H1 (cell line): ENCODE data around the gene EPHB1.

Experiments
- BRCA1 ChIP-seq: IDR thresholded peaks from 2 replicates; pipeline ENCODE4 v1.6.1; 2012; ENCODE audit warnings: low read depth, low read length, improper control_type of control experiment
- CBX5 ChIP-seq: fragments of 300-800, 300-1000 bp; sonication (generic); IDR thresholded peaks from 2 replicates; pipeline ENCODE4 v1.7.1; 2016; ENCODE audit warnings: antibody characterized with exemption, low read length, low read depth
- CEBPB ChIP-seq: IDR thresholded peaks from 2 replicates; pipeline ENCODE4 v1.6.1; 2012; ENCODE audit warnings: low read depth, low read length
- EP300 ChIP-seq, 2 experiments: IDR thresholded peaks; 1 replicate in 1 of 2; 2 replicates in 1 of 2; pipeline ENCODE4 v1.6.1; 2011 to 2012; ENCODE audit warnings: low read depth in 2 of 2, low read length in 2 of 2, mild to moderate bottlenecking in 2 of 2, borderline replicate concordance in 1 of 2, inconsistent platforms in 1 of 2, moderate library complexity in 1 of 2
- JUND ChIP-seq: IDR thresholded peaks from 2 replicates; pipeline ENCODE4 v1.6.1; 2011; ENCODE audit warnings: mild to moderate bottlenecking, improper control_type of control experiment, low read length
- POLR2A ChIP-seq, 2 experiments: IDR thresholded peaks; 1 replicate in 1 of 2; 2 replicates in 1 of 2; pipeline ENCODE4 v1.6.1; 2011; ENCODE audit warnings: low read depth in 2 of 2, low read length in 2 of 2, mild to moderate bottlenecking in 2 of 2; ENCODE audit errors: control extremely low read depth in 1 of 2
- SUZ12 ChIP-seq: fragments of 200-600 bp; sonication (generic); IDR thresholded peaks from 2 replicates; pipeline ENCODE4 v1.6.1; 2012; ENCODE audit warnings: mild to moderate bottlenecking, inconsistent platforms, low read length, moderate library complexity, mixed read lengths
- TF ChIP-seq, protein P1 (sequence below): fragments of 300-600 bp; sonication (generic); IDR thresholded peaks from 2 replicates; pipeline ENCODE4 v1.7.1; 2012; ENCODE audit warnings: low read length, moderate library complexity, mild to moderate bottlenecking, inconsistent platforms; ENCODE audit not compliant: insufficient replicate concordance
- TF ChIP-seq, protein P2 (sequence below), 3 experiments: IDR thresholded peaks; 1 replicate in 2 of 3; 2 replicates in 1 of 3; pipeline versions ENCODE4 v1.5.1 to v1.6.1; 2011; ENCODE audit warnings: low read length in 3 of 3, mild to moderate bottlenecking in 3 of 3, inconsistent platforms in 2 of 3, low read depth in 1 of 3, moderate library complexity in 1 of 3; ENCODE audit not compliant: insufficient read depth in 1 of 3; ENCODE audit errors: control extremely low read depth in 1 of 3

DNA sequence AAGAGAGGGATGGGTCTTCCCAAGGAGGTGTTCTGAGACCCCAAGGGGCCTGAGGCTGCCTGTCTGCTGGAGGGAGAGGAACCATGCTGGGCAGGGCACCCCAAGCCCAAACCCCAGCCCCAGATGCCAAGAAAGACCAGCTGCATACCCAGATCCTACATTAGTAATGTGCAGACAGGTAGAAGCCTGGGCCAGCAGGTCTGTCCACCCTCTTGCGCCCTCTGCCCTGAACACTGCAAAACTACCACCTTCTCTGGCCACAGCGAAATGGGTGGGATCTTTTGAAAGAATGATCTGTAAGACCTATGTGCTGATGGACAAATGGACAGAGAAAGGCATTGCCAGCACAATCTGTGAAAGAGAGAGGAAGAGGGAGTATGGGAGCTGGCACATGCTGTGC, 283.2 kb downstream of the EPHB1 start:
- TF ChIP-seq, protein P1, sequence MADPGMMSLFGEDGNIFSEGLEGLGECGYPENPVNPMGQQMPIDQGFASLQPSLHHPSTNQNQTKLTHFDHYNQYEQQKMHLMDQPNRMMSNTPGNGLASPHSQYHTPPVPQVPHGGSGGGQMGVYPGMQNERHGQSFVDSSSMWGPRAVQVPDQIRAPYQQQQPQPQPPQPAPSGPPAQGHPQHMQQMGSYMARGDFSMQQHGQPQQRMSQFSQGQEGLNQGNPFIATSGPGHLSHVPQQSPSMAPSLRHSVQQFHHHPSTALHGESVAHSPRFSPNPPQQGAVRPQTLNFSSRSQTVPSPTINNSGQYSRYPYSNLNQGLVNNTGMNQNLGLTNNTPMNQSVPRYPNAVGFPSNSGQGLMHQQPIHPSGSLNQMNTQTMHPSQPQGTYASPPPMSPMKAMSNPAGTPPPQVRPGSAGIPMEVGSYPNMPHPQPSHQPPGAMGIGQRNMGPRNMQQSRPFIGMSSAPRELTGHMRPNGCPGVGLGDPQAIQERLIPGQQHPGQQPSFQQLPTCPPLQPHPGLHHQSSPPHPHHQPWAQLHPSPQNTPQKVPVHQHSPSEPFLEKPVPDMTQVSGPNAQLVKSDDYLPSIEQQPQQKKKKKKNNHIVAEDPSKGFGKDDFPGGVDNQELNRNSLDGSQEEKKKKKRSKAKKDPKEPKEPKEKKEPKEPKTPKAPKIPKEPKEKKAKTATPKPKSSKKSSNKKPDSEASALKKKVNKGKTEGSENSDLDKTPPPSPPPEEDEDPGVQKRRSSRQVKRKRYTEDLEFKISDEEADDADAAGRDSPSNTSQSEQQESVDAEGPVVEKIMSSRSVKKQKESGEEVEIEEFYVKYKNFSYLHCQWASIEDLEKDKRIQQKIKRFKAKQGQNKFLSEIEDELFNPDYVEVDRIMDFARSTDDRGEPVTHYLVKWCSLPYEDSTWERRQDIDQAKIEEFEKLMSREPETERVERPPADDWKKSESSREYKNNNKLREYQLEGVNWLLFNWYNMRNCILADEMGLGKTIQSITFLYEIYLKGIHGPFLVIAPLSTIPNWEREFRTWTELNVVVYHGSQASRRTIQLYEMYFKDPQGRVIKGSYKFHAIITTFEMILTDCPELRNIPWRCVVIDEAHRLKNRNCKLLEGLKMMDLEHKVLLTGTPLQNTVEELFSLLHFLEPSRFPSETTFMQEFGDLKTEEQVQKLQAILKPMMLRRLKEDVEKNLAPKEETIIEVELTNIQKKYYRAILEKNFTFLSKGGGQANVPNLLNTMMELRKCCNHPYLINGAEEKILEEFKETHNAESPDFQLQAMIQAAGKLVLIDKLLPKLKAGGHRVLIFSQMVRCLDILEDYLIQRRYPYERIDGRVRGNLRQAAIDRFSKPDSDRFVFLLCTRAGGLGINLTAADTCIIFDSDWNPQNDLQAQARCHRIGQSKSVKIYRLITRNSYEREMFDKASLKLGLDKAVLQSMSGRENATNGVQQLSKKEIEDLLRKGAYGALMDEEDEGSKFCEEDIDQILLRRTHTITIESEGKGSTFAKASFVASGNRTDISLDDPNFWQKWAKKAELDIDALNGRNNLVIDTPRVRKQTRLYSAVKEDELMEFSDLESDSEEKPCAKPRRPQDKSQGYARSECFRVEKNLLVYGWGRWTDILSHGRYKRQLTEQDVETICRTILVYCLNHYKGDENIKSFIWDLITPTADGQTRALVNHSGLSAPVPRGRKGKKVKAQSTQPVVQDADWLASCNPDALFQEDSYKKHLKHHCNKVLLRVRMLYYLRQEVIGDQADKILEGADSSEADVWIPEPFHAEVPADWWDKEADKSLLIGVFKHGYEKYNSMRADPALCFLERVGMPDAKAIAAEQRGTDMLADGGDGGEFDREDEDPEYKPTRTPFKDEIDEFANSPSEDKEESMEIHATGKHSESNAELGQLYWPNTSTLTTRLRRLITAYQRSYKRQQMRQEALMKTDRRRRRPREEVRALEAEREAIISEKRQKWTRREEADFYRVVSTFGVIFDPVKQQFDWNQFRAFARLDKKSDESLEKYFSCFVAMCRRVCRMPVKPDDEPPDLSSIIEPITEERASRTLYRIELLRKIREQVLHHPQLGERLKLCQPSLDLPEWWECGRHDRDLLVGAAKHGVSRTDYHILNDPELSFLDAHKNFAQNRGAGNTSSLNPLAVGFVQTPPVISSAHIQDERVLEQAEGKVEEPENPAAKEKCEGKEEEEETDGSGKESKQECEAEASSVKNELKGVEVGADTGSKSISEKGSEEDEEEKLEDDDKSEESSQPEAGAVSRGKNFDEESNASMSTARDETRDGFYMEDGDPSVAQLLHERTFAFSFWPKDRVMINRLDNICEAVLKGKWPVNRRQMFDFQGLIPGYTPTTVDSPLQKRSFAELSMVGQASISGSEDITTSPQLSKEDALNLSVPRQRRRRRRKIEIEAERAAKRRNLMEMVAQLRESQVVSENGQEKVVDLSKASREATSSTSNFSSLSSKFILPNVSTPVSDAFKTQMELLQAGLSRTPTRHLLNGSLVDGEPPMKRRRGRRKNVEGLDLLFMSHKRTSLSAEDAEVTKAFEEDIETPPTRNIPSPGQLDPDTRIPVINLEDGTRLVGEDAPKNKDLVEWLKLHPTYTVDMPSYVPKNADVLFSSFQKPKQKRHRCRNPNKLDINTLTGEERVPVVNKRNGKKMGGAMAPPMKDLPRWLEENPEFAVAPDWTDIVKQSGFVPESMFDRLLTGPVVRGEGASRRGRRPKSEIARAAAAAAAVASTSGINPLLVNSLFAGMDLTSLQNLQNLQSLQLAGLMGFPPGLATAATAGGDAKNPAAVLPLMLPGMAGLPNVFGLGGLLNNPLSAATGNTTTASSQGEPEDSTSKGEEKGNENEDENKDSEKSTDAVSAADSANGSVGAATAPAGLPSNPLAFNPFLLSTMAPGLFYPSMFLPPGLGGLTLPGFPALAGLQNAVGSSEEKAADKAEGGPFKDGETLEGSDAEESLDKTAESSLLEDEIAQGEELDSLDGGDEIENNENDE: no peak
- TF ChIP-seq CBX5 (no peak), CEBPB (no peak), JUND (no peak), BRCA1 (no peak), EP300 (IDR thresholded peaks at IDR 0.05; ENCODE audit: borderline replicate concordance in 1 of 2, low read depth in 2 of 2, low read length in 2 of 2) (no peak), POLR2A (IDR thresholded peaks at IDR 0.05; ENCODE audit: control extremely low read depth in 1 of 2, low read depth in 2 of 2, low read length in 2 of 2) (no peak), SUZ12 (no peak)
- TF ChIP-seq, protein P2, sequence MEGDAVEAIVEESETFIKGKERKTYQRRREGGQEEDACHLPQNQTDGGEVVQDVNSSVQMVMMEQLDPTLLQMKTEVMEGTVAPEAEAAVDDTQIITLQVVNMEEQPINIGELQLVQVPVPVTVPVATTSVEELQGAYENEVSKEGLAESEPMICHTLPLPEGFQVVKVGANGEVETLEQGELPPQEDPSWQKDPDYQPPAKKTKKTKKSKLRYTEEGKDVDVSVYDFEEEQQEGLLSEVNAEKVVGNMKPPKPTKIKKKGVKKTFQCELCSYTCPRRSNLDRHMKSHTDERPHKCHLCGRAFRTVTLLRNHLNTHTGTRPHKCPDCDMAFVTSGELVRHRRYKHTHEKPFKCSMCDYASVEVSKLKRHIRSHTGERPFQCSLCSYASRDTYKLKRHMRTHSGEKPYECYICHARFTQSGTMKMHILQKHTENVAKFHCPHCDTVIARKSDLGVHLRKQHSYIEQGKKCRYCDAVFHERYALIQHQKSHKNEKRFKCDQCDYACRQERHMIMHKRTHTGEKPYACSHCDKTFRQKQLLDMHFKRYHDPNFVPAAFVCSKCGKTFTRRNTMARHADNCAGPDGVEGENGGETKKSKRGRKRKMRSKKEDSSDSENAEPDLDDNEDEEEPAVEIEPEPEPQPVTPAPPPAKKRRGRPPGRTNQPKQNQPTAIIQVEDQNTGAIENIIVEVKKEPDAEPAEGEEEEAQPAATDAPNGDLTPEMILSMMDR (IDR thresholded peaks at IDR 0.05; ENCODE audit: control extremely low read depth in 1 of 3, insufficient read depth in 1 of 3, low read depth in 1 of 3, low read length in 3 of 3): peak; percentile 37 to 48 (median 44)
